Peyer's patch (tissue), 4 donors: ENCODE measurements around the gene B3GNT2.

Experiments used
- CTCF ChIP-seq, 6 experiments: fragments of 450-650 bp in 4 of 6; fragments of 200-600 bp in 2 of 6; sonication (generic) in 1 of 6; IDR thresholded peaks; one replicate each; pipeline ENCODE4 v1.5.1; 2017 to 2019; ENCODE audit warnings: antibody characterized with exemption in 6 of 6, mild to moderate bottlenecking in 3 of 6, moderate library complexity in 1 of 6
- POLR2A ChIP-seq, 2 donors: fragments of 450-650 bp; IDR thresholded peaks; one replicate each; pipeline ENCODE4 v1.5.1; 2017; ENCODE audit warnings: antibody characterized with exemption in 2 of 2, mild to moderate bottlenecking in 2 of 2, moderate library complexity in 2 of 2

GRCh38 chr2:62158444-62159121 lies 37.3 kb upstream of the B3GNT2 start:
- TF ChIP-seq CTCF (IDR thresholded peaks at IDR 0.05): no peak
- no peak for TF ChIP-seq POLR2A (IDR thresholded peaks at IDR 0.05)
